Thyroid gland (tissue), 4 donors: Measurements from ENCODE around the gene SIRT4.

Experiments used
- POLR2A ChIP-seq, 2 donors: fragments of 450-650 bp; IDR thresholded peaks; one replicate each; pipeline ENCODE4 v1.6.1; 2017; ENCODE audit warnings: antibody characterized with exemption in 2 of 2, mild to moderate bottlenecking in 2 of 2, moderate library complexity in 1 of 2
- TF ChIP-seq, protein P1 (sequence below), 6 experiments: fragments of 200-600 bp in 3 of 6; fragments of 450-650 bp in 3 of 6; sonication (generic) in 3 of 6; IDR thresholded peaks; one replicate each; pipeline ENCODE4 v1.5.1; 2016 to 2019; ENCODE audit warnings: antibody characterized with exemption in 6 of 6, mild to moderate bottlenecking in 2 of 6, inconsistent platforms in 1 of 6, moderate library complexity in 1 of 6

DNA sequence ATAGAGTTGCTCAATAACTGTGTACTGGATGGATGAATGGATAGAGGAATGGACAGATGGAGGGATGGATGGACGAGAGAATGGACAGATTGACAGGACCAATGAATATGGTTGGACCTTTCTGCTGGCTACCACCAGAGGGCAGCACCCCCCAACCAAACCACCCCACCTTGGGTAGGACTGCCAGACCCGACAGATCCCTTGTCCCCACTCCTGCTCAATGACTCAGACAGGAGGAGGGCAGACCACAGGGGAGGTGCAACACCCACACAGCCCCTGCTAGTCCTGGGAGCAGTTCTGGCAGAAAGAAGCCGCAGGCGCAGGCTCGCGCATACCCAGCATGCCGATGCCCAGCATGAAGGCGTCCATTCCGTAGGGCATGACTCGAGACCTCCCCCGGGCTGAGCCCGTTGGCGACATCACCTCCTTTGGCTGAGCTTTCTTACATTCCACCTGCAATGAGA, 54.5 kb downstream of the SIRT4 start:
- TF ChIP-seq, protein P1, sequence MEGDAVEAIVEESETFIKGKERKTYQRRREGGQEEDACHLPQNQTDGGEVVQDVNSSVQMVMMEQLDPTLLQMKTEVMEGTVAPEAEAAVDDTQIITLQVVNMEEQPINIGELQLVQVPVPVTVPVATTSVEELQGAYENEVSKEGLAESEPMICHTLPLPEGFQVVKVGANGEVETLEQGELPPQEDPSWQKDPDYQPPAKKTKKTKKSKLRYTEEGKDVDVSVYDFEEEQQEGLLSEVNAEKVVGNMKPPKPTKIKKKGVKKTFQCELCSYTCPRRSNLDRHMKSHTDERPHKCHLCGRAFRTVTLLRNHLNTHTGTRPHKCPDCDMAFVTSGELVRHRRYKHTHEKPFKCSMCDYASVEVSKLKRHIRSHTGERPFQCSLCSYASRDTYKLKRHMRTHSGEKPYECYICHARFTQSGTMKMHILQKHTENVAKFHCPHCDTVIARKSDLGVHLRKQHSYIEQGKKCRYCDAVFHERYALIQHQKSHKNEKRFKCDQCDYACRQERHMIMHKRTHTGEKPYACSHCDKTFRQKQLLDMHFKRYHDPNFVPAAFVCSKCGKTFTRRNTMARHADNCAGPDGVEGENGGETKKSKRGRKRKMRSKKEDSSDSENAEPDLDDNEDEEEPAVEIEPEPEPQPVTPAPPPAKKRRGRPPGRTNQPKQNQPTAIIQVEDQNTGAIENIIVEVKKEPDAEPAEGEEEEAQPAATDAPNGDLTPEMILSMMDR (IDR thresholded peaks at IDR 0.05), result peak; percentile 46 to 83 (median 74)
- TF ChIP-seq POLR2A (IDR thresholded peaks at IDR 0.05), result no peak
